KBM-7 (cell line): ENCODE measurements around the gene APOL1.
"Not testable (repeated sequence)": the region's sequence is repeated elsewhere in the genome, so short reads cannot be mapped to it uniquely, and the experiment has no call there.

Experiments used
- DNase-seq: peaks from one replicate; pipeline ENCODE4 v3.0.0-alpha.2; 2015
- in situ Hi-C: fragments of 300-500 bp; cut with MboI; formaldehyde crosslinking; loops from 2 replicates; pipeline ENCODE4 v1.14.3; 2020; ENCODE audit warnings: low sequenced_read_pairs, low pct_unique_long_range_greater_than_20kb, mixed read lengths

APOL1 gene

DNA sequence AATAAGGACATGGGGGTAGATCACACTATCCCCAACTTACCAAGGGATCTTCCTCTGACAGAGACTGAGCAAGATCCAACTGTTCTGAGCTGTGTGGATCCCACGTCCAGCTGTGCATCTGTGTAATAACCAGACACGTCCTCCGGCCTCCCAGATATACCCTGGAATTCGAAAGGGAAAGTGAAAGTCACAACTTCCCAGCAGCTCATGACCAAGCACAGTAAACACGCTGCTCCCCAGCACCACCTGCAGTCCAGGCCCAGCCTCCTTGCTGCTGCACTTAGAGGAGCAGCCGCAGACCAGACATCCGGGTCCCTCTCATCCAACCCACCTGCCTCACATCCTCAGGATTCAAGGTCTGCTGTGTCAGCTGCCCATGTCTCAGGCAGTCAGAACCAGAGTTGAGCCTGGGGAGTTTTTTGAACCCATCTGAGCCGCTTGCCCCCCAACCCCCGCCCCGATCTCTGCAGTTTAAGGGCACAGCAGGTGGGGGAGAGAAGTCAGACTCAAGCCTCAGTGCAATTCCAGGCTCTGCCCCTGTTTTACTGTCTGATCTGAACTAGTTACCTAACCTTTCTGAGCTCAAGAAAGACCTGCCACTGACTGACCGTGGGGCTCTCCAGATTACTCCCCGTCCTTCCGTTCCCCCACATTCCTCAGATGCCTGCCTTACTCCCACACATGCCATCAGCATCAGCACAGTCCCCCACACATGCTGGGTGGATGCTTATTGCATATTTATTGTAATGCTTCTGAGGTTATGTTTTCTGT, 13.3 kb upstream of the APOL1 start, which contains the start of gene APOL2:
Gene APOL2, minus strand, starts transcription at position 127 of the 771 bp plus-strand sequence. CDS start 6,365 bp downstream, outside the sequence.
- in situ Hi-C loops: no loop called here
- peak; percentile 89 for DNase-seq

DNA sequence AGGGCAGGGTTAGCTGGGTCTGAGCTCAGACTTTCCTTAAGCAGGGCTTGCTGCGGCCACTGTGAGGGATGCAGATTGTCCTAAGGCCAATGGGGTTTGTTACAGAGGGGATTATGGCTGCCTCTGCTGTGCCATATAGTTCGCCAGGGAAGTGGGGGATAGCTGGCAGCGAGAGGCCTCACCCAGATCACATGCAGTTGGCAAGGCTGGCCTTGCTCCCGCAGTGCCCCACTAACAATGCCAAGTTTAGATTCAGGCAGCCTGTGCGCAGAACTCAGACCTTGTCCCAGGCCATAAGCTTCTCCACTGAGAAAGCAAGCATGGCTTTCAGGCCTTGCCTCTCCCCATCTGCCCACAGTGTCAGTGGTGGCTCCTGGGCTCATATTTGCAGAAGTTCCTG, 8.9 kb upstream of the APOL1 start:
- in situ Hi-C loops: no loop called here
- no peak for DNase-seq

DNA sequence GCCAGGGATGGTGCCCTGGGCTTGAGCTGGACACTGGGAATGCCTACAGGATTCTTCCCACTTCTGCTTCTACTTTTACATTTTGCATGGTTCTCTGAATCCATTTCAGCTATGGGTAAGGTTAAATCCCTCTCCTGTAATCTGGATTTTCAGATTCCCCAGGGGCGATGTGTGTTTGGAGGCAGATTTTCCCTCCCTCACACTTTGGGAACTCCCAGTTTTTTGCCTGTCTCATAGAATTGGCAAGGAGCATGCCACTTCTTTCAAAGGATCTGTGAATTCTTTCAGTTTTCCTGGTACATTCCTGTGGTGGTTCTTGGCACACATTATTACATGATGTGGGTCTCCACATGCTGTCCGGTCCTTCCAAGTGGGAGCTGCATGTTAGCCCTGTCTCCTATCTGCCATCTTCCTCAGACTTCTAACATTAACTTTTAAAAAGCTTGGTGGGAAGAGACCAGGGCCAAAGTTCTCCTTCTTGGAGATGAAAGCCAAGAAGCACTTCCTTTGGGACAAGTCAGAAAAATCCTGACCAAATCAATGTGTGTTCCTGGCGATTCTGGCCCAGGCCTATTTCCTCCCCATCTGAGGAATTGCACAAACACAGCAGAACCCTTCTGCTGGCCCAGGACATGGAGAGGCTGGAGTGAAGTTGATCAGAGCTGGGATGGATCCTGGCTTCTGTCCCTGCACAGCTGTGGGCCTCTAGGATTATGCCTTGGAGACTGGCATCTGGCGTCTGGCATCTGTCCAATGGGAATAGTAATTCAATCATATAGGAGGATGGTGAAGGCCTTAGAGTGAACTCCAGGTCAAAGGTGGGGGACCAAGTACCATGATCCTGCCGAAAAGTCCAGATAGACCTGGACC, 8.2 kb upstream of the APOL1 start:
- in situ Hi-C loops: no loop called here
- no peak for DNase-seq

DNA sequence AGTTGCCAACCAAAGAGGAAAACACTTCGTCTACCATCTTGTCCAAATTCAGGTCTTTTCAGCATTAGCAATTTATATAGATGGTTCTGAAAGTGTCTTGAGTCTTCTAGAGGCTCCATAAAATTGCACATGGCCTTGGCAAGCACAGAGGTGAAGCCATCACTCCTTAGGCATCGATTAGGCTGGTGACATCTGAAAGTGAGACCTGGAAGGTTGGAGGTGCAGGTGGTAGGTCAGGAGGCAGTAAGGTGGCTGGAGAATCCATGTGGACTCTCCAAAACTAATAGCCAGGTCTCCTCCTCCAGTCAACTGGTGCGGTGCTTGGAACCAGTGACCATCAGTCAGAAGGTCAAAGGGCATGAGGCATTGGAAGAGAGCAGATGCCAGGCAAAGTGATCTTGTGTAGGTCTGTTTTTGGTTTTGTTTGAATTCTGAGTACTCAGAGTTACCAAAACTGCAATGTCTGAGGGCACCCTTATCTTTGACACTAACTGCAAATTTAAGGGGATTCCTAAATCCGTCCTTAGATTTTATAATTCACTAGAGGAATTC, 7.1 kb upstream of the APOL1 start:
- DNase-seq: no peak
- in situ Hi-C loops: no loop called here

DNA sequence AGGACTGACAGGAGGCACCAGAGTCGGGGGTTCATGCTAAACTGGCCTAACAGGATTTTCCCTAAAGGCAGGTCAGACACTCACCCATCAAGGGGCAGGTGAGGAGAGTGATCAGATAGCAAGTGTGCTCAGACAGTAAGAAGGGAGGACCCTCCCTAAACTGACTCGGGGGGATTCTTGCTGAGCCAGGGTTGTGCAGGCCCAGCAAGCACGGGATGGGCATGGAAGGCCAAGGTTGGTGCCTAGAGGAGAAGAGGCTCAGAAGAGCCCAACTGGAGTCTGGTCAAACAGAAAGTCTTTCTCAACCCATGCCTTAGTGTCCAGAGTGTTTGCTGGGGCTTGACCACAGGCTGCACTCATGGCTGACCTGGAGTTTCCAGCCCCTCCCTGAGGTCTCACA, 6.2 kb upstream of the APOL1 start:
- no peak for DNase-seq
- in situ Hi-C loops: no loop called here

DNA sequence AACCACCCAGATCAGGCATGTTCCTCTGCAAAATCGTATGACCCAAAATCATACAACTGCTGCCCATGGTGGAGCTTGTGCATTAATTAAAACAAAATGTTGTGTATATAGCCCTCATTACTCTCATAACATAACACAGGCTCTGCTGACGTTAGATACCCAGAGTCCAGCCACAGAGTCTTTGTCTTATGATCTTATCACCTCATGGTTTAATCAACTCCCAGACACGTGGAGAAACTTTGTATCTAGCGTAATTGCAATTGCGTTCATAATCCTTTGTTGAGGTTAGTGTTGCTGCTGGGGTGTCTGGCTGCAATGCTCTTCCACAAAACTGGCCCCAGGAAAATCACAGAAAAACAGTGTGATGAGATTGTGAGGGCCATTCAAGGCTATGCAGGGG, 5.0 kb upstream of the APOL1 start:
- DNase-seq: no peak
- in situ Hi-C loops: no loop called here

DNA sequence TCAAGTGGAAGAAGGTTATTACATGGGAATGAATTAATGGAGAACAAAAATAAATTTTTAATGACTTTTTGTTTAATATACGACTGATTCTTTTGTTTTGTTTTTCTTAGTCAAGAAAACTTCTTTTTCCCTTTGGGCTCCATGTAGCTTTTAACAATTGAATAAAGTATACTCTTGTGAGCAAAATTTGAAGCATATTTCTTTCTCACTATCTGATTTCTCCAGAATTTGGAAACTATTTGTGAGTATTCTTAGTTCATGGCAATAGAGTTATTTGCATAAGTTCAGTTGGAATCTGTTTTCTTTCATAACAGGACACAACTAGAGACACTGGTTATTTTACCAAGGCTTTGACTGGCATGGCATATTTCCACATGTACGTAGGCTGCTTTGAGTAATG, 3.8 kb upstream of the APOL1 start:
- DNase-seq: no peak
- in situ Hi-C loops: no loop called here

DNA sequence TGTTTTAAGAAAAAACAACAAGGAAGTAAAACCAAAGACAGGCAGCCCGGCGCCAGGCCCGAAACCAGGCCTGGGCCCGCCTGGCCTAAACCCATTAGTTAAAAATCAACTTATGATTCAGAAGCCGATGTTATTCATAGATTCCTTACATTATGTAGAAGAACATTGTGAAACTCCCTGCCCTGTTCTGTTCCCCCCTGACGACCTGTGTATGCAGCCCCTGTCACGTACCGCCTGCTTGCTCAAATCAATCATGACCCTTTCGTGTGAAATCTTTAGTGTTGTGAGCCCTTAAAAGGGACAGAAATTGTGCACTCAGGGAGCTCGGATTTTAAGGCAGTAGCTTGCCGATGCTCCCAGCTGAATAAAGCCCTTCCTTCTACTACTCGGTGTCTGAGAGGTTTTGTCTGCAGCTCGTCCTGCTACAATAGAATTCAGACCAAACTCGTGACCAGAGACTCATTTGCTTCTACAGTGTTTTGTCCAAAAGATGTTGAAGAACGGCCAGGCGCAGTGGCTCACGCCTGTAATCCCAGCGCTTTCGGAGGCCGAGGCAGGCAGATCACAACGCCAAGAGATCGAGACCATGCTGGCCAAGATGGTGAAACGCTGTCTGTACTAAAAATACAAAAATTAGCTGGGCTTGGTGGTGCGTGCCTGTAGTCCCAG, 2.5 kb upstream of the APOL1 start:
- in situ Hi-C loops, DNase-seq: not testable (repeated sequence)

DNA sequence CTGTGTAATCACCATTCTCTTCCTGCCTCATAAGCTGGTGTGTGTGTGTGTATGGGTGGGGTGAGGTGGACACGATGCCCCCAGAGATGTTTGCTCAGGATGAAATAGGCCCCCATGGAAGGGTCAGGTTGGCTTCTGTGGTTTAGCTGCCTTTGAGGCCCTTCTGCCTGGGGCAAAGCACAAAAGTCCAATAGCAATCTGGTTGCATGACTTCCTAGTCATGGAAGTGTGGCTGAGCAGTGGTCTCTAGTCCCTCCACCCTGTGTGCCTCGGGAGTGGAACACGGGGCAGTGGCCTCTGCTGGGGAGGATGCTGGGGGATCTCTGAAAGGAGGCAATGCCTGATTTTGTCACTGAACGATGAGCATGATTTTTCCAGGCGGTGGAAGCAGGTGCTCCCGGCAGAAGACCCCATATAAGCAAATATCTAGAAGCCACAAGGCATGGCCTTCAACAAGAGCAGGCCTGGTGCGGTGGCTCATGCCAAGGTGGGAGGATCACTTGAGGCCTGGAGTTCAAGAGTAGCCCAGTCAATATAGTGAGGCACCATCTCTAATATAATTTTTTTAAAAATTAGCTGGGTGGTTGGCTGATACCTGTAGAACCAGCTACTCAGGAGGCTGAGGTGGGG, 839 bp upstream of the APOL1 start:
- DNase-seq, in situ Hi-C loops: not testable (repeated sequence)

DNA sequence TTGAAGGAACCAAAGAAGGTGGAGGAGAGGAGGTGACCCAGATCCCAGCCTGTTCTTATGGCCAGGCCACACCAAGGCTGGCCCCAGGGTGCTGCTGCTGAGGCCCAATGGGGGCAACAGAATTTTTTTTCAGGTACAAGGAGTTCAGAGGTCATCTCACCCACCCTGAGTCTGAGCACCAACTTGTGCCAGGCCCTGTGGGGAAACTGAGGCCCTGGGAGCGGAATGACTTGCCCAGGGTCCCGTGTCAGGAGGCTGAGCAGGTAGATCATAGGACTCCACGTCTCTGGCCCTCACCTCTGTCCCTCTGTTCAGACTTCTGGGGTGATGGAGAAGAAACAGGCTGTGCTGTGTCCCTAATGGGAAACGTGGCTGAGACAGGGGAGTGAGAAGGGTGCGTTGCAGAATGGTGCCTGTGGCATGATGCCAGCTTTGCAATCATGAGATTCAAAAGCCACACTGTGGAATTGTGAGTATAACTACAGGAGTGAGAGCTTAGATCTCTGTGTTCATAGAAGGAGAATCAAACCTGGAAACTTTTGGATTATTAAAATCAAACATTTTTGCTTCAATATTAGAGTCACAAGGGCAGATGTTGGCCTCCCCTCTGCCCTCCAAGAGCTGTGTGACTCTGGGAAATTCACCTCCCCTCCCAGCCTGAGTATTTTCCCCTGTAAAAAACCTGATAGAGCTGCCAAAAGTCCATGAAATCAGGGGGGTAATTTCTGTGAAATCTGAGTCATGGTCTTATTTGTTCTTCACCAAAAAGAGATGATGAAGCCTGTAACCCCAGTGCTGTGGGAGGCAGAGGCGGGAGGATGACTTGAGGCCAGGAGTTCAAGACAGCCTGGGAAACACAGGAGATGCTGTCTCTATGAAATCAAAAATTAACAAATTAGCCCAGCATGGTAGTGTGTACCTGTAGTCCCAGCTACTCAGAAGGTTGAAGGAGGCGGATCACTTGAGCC, 874 bp downstream of the APOL1 start:
- no peak for DNase-seq
- in situ Hi-C loops: no loop called here

DNA sequence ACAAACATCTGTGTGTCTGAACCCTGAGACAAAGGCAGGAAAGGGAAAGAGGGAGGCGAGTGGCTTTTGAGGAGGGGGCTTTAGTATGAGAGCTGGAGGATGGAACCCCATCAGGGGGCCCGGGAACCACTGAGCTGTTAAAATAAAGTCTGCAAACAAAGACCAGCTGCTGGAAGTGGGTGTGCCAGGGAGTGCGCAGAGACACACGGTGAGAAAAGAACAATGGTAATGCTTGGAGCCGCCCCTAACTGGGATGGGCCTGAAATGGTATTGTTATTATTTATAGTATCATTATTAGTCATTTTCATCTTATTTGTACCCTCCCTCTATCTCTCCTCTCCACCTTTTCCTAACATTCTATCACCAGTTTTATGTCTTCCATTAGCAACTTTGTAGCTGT, 2.6 kb downstream of the APOL1 start:
- DNase-seq, in situ Hi-C loops: not testable (repeated sequence)

DNA sequence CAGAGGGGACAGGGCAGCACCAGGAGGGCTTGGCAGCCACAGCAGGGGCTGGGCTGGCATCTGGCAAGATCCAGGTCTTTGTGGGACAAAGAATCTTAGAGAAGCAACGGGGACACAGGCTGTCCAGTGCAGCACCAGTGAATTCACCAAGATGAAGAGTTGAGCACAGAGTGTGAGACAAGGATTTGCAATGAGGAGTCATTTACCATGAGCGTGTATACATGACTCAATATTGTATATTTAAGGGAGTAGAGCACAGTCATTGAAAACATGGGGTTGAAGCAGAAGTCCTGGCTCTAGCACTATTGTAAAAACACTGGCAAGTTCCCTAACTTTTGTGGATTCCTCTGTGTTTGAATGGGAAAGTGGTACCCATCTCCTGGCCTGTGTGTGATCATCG, 3.5 kb downstream of the APOL1 start:
- in situ Hi-C loops: no loop called here
- no peak for DNase-seq

DNA sequence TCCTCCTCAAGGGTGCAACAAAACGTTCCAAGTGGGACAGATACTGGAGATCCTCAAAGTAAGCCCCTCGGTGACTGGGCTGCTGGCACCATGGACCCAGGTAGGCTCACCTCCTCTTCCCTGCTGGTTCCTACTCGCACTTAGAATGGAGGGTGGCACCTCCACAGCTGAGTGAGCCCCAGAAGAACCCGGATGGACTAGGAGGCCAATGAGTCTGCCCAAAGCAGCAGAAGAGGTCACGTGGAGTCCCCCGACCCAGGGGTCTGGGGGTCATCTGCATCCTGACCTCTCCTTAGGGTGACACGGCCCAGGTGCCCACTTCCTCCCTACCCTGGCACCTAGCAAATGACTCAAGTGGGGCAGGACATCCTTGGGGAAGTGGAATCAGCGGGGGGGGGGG, 4.4 kb downstream of the APOL1 start:
- in situ Hi-C loops: no loop called here
- no peak for DNase-seq

DNA sequence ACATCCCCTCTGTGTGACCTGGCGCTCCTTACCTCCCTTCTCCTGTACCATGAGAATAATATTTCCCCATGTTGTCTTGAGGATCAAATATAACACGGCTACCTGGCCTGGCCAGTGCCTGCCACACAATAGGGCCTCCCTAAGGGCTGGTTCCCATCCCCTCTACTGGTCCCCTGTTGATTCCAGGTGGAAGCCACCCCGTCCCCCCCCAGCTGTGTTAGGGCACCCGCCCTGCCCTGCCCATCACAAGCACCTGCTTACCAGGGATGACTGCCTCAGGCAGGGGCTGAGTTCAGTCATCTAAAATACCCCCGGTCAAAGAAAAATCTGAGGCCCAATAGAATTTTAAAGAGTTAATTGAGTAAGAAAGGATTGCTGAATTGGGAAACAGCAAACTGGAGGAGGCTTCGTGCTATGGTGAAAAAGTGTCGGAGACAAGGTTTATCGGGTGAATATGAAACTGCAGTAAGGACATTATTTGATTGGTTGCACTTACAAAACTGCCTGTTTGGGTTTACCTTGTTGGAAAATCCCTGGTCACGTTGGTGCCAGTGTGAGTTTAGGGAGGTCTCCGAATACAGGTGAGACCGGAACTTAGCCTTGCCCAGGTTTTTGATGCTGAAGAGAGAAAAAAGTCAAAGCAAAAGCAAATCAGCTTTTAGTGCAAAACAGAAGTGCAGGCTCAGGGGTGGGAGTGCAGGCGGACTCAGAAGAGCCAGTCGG, 5.2 kb downstream of the APOL1 start:
- in situ Hi-C loops: no loop called here

DNA sequence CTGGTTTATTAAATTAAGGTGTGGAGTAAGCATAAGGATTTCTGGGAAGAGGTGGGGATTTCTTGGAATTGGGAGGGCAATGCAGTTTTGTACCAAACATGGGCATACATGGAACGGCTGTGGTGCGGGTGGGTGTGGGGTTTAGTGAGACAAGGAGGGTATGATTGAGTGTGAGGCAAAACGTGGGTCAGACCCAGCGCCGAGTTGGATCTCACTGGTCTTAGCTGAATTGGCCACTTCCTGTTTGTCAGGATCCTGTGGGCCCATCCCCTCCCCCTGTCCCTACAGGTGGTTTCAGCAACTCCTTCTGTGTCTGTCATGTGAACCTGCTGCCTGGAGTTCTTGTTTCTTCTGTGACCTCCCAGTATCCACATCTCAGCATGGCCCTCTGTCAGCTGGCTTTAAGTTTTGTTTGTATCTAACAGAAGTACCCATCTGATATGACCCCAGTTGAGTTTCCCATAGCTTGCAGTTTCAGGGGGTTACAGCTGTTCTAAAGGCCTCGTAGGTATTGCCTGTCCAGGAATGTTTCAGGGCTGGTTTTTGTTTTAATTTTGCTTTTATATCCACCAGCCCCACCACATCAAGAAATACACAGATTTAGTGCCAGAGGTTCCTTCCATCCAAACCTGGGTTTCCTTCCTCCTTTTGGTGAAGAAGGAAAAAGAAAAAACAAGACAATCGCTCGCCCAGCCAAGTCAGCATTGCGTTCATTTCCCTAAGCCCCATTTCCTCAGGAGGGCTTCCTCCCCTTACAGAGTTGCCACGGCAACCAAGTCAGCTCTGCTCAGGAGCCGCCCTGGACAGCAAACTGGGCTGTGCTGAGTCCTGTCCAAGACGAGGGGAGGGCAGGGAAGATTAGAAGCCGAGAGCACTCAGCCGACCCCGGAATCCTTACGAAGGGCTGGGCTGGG, 6.0 kb downstream of the APOL1 start:
- DNase-seq: peak; percentile 69
- in situ Hi-C loops: no loop called here

More for the DNA sequence above, 5.2 kb downstream of the APOL1 start:
- no peak for DNase-seq

DNA sequence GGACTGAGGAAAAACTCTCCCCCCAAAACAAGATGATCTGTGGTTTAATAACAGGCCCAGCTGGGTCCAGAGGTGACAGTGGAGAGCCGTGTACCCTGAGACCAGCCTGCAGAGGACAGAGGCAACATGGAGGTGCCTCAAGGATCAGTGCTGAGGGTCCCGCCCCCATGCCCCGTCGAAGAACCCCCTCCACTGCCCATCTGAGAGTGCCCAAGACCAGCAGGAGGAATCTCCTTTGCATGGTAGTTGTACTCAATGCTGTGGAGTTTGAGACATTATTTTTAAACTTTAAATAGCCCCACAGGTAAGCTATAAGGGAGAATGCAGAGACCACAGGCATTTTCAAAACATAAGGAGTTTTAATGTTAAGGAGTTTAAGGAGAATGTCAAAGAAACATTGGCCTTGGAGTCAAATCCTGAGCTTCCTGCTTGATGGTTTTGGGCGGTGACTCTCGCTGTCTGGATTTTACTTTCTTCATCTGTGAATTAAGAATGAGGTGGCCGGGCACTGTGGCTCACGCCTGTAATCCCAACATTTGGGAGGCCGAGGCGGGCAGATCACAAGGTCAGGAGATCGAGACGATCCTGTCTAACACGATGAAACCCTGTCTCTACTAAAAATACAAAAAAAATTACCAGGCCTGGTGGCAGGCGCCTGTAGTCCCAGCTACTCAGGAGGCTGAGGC, 6.8 kb downstream of the APOL1 start:
- in situ Hi-C loops: no loop called here

More for the DNA sequence above, 6.8 kb downstream of the APOL1 start:
- DNase-seq: no peak
